Left ventricle myocardium inferior (tissue), 1 donor: ENCODE measurements around the gene HID1. TPM values are rescaled to one million over a fixed set of nuclear protein-coding genes. Genes with fewer than 3 reads are reported as not detected.

Experiments
- DNase-seq: peaks from one replicate; pipeline ENCODE4 v3.0.0-alpha.2; 2020
- H3K27ac ChIP-seq: fragments of 200-600 bp; replicated peaks from 2 replicates; pipeline ENCODE4 v1.8.0; 2021
- H3K27me3 ChIP-seq: fragments of 200-600 bp; 2 replicates; pipeline ENCODE4 v1.8.0; 2021; ENCODE audit warnings: low read depth
- H3K36me3 ChIP-seq: fragments of 200-600 bp; 2 replicates; pipeline ENCODE4 v1.8.0; 2021
- H3K4me1 ChIP-seq: fragments of 200-600 bp; 2 replicates; pipeline ENCODE4 v1.8.0; 2021
- H3K4me3 ChIP-seq: fragments of 200-600 bp; 2 replicates; pipeline ENCODE4 v1.8.0; 2021; ENCODE audit warnings: mild to moderate bottlenecking, moderate library complexity
- H3K9me3 ChIP-seq: fragments of 200-600 bp; replicated peaks from 2 replicates; pipeline ENCODE4 v1.8.0; 2021
- CTCF ChIP-seq: fragments of 200-600 bp; IDR thresholded peaks from 2 replicates; pipeline ENCODE4 v1.8.0; 2021; ENCODE audit warnings: antibody characterized with exemption, mild to moderate bottlenecking, borderline replicate concordance
- intact Hi-C: fragments of 100-400 bp; cut with micrococcal nuclease; formaldehyde crosslinking; loops from one replicate; pipeline ENCODE4 v1.11.0; 2022
- total RNA-seq: library from RNA; stranded (reverse); fragmentation: NEBNext Ultra II Directional; extraction: Animal tissue kit (Norgen Biotek cat#: 25700); gene quantifications from one replicate; pipeline ENCODE4 v1.2.1, GENCODE V29; 2021
- donor health status: DM: no; HTN: yes; CAD: no; lungs with severe emphysema.

Gene HID1
- total RNA-seq, 1 donor from 2014 or later, result 7.2 TPM

- H3K4me1 ChIP-seq, result peaks cover 48% of the 10 kb centered on the region
- DNase-seq, result no peak
- TF ChIP-seq CTCF, result no peak
- no peaks in the 10 kb centered on the region for H3K9me3 ChIP-seq
- intact Hi-C loops, result no loop called here
- H3K27ac ChIP-seq, result no peak overlapping the region
- peaks cover 19% of the 10 kb centered on the region for H3K36me3 ChIP-seq
- no peak overlapping the region for H3K4me3 ChIP-seq
- no peaks in the 10 kb centered on the region for H3K27me3 ChIP-seq
Observed at GRCh38 chr17:74995847-74996246, 23.3 kb upstream of the HID1 start.

- DNase-seq, result no peak
- Histone ChIP-seq H3K4me1 (peaks cover 56% of the 10 kb centered on the region), H3K27ac (peak overlapping the region; percentile 65), H3K9me3 (no peaks in the 10 kb centered on the region), H3K27me3 (no peaks in the 10 kb centered on the region), H3K4me3 (no peak overlapping the region), H3K36me3 (peaks cover 7% of the 10 kb centered on the region)
- no peak for TF ChIP-seq CTCF
- intact Hi-C loops, result no loop called here
Observed at GRCh38 chr17:74994440-74994839, 21.9 kb upstream of the HID1 start.

- H3K4me1 ChIP-seq, result peaks cover 57% of the 10 kb centered on the region
- intact Hi-C loops, result no loop called here
- TF ChIP-seq CTCF, result no peak
- H3K4me3 ChIP-seq, result peak overlapping the region; percentile 8
- no peaks in the 10 kb centered on the region for H3K9me3 ChIP-seq
- DNase-seq, result no peak
- H3K27me3 ChIP-seq, result no peaks in the 10 kb centered on the region
- peaks cover 6% of the 10 kb centered on the region for H3K36me3 ChIP-seq
- peak overlapping the region; percentile 65 for H3K27ac ChIP-seq
Observed at GRCh38 chr17:74992223-74992622, 19.7 kb upstream of the HID1 start.

GRCh38 chr17:74990581-74991105 is 18.1 kb upstream of the HID1 start:
- Histone ChIP-seq H3K36me3 (peaks cover 6% of the 10 kb centered on the region), H3K9me3 (no peaks in the 10 kb centered on the region), H3K4me1 (peaks cover 63% of the 10 kb centered on the region), H3K4me3 (no peak overlapping the region), H3K27me3 (no peaks in the 10 kb centered on the region), H3K27ac (peak overlapping the region; percentile 65)
- intact Hi-C loops, result no loop called here
- DNase-seq, result no peak
- no peak for TF ChIP-seq CTCF

GRCh38 chr17:74987909-74988711 is 15.6 kb upstream of the HID1 start:
- no peaks in the 10 kb centered on the region for H3K36me3 ChIP-seq
- H3K27me3 ChIP-seq, result no peaks in the 10 kb centered on the region
- H3K4me3 ChIP-seq, result peak overlapping the region; percentile 80
- peak overlapping the region; percentile 97 for H3K27ac ChIP-seq
- no peaks in the 10 kb centered on the region for H3K9me3 ChIP-seq
- H3K4me1 ChIP-seq, result peaks cover 55% of the 10 kb centered on the region
- peak; percentile 60 for TF ChIP-seq CTCF
- intact Hi-C loops, result no loop called here
- DNase-seq, result peak; percentile 90
